ENCODE results near the gene MNAT1. TPM values are rescaled to one million over a fixed set of nuclear protein-coding genes. Genes with fewer than 3 reads are reported as not detected.

Gene MNAT1
- total RNA-seq, 3 donors from 2014 or later (not counting 1 experiment from before 2014, with no cell fraction given), result 33.8 to 45.4 (median 34.0) TPM

GRCh38 chr14:60893911-60894310, 159.3 kb downstream of the MNAT1 start:
- no peak overlapping the region for H3K4me3 ChIP-seq (ENCODE audit: low read length)
- H3K27ac ChIP-seq (ENCODE audit: low read length), result no peak overlapping the region
- Mint-ChIP-seq H3K36me3 (no peaks in the 10 kb centered on the region), H3K27ac (peak overlapping the region in 1 of 2 donors; percentile 8), H3K4me1 (peaks cover 28 to 36% of the 10 kb centered on the region in 2 donors), H3K27me3 (ENCODE audit: low read depth in 2 of 2) (no peaks in the 10 kb centered on the region), H3K9me3 (no peaks in the 10 kb centered on the region), H3K4me3 (no peak overlapping the region)
- H3K4me1 ChIP-seq (ENCODE audit: control insufficient read depth, insufficient read depth, low read length), result no peaks in the 10 kb centered on the region
- H3K36me3 ChIP-seq (ENCODE audit: control insufficient read depth, insufficient read depth, low read length), result no peaks in the 10 kb centered on the region
- DNase-seq, result no peak
- no peaks in the 10 kb centered on the region for H3K9me3 ChIP-seq (ENCODE audit: control insufficient read depth, insufficient read depth, low read length)
- no peak for ATAC-seq
- H3K27me3 ChIP-seq (ENCODE audit: control insufficient read depth, insufficient read depth, low read length), result no peaks in the 10 kb centered on the region
- TF ChIP-seq CTCF (IDR thresholded peaks at IDR 0.05), result no peak
- 100% methylated on average over 1 of the region's 3 CpGs for WGBS (ENCODE audit: insufficient coverage)
- intact Hi-C loops (cut with micrococcal nuclease), result no loop called here

- Histone ChIP-seq H3K4me1 (ENCODE audit: control insufficient read depth, insufficient read depth, low read length) (no peaks in the 10 kb centered on the region), H3K27me3 (ENCODE audit: control insufficient read depth, insufficient read depth, low read length) (no peaks in the 10 kb centered on the region), H3K9me3 (ENCODE audit: control insufficient read depth, insufficient read depth, low read length) (no peaks in the 10 kb centered on the region), H3K36me3 (ENCODE audit: control insufficient read depth, insufficient read depth, low read length) (no peaks in the 10 kb centered on the region), H3K27ac (ENCODE audit: low read length) (no peak overlapping the region), H3K4me3 (ENCODE audit: low read length) (no peak overlapping the region)
- DNase-seq (no peak), ATAC-seq (no peak)
- H3K4me1 Mint-ChIP-seq, result peaks cover 9 to 11% of the 10 kb centered on the region in 2 donors
- no peak overlapping the region for H3K27ac Mint-ChIP-seq
- intact Hi-C loops (cut with micrococcal nuclease), result no loop called here
- no peak overlapping the region for H3K4me3 Mint-ChIP-seq
- no peaks in the 10 kb centered on the region for H3K36me3 Mint-ChIP-seq
- no peak for TF ChIP-seq CTCF (IDR thresholded peaks at IDR 0.05)
- no peaks in the 10 kb centered on the region for H3K9me3 Mint-ChIP-seq
- H3K27me3 Mint-ChIP-seq (ENCODE audit: low read depth in 2 of 2), result no peaks in the 10 kb centered on the region
These were observed 169.8 kb downstream of the MNAT1 start for GRCh38 chr14:60904381-60904780.

GRCh38 chr14:60905923-60906322, 171.4 kb downstream of the MNAT1 start:
- no peak overlapping the region for H3K27ac ChIP-seq (ENCODE audit: low read length)
- Mint-ChIP-seq H3K36me3 (no peaks in the 10 kb centered on the region), H3K9me3 (no peaks in the 10 kb centered on the region), H3K27ac (no peak overlapping the region), H3K27me3 (ENCODE audit: low read depth in 2 of 2) (no peaks in the 10 kb centered on the region), H3K4me1 (peaks cover 5% of the 10 kb centered on the region in 2 donors), H3K4me3 (no peak overlapping the region)
- H3K4me3 ChIP-seq (ENCODE audit: low read length), result no peak overlapping the region
- no peaks in the 10 kb centered on the region for H3K9me3 ChIP-seq (ENCODE audit: control insufficient read depth, insufficient read depth, low read length)
- no peaks in the 10 kb centered on the region for H3K4me1 ChIP-seq (ENCODE audit: control insufficient read depth, insufficient read depth, low read length)
- no peaks in the 10 kb centered on the region for H3K27me3 ChIP-seq (ENCODE audit: control insufficient read depth, insufficient read depth, low read length)
- DNase-seq (no peak), ATAC-seq (no peak)
- H3K36me3 ChIP-seq (ENCODE audit: control insufficient read depth, insufficient read depth, low read length), result no peaks in the 10 kb centered on the region
- TF ChIP-seq CTCF (IDR thresholded peaks at IDR 0.05), result no peak
- intact Hi-C loops (cut with micrococcal nuclease), result no loop called here

GRCh38 chr14:60915781-60916180, 181.2 kb downstream of the MNAT1 start:
- DNase-seq (no peak), ATAC-seq (no peak)
- intact Hi-C loops (cut with micrococcal nuclease), result no loop called here
- WGBS (ENCODE audit: insufficient coverage), result 100% methylated on average over 3 of the region's 3 CpGs
- Mint-ChIP-seq H3K27ac (no peak overlapping the region), H3K4me1 (peaks cover 19 to 31% of the 10 kb centered on the region in 2 donors), H3K27me3 (ENCODE audit: low read depth in 2 of 2) (no peaks in the 10 kb centered on the region), H3K9me3 (no peaks in the 10 kb centered on the region), H3K36me3 (no peaks in the 10 kb centered on the region), H3K4me3 (no peak overlapping the region)
- no peaks in the 10 kb centered on the region for H3K9me3 ChIP-seq (ENCODE audit: control insufficient read depth, insufficient read depth, low read length)
- no peak overlapping the region for H3K27ac ChIP-seq (ENCODE audit: low read length)
- H3K4me1 ChIP-seq (ENCODE audit: control insufficient read depth, insufficient read depth, low read length), result no peaks in the 10 kb centered on the region
- no peak for TF ChIP-seq CTCF (IDR thresholded peaks at IDR 0.05)
- H3K36me3 ChIP-seq (ENCODE audit: control insufficient read depth, insufficient read depth, low read length), result no peaks in the 10 kb centered on the region
- H3K4me3 ChIP-seq (ENCODE audit: low read length), result no peak overlapping the region
- H3K27me3 ChIP-seq (ENCODE audit: control insufficient read depth, insufficient read depth, low read length), result no peaks in the 10 kb centered on the region

Measured in natural killer cell (primary cell).